ENCODE measurements around the gene CENPL. TPM values are rescaled to one million over a fixed set of nuclear protein-coding genes. Genes with fewer than 3 reads are reported as not detected.

CENPL gene
- total and polyA plus RNA-seq, 9 of the 15 experiments (the other 6 are each of a cell fraction or from before 2014, with no cell fraction given): 33.0 to 52.7 (median 39.7) TPM

GRCh38 chr1:173868266-173869020, 43.8 kb upstream of the CENPL start, which contains the start of gene ZBTB37 (continued):
- TF ChIP-seq CBX3 (IDR thresholded peaks at IDR 0.05; ENCODE audit: borderline replicate concordance in 1 of 2, low read length in 2 of 2) (no peak; a peak in 1 of 3 replicates), ZNF584 (CRISPR knock-in tag; IDR thresholded peaks at IDR 0.05; ENCODE audit: low read depth) (no peak; the same call in 1 of the 2 replicates), GTF2A2 (tag; IDR thresholded peaks at IDR 0.05) (no peak), CTCFL (IDR thresholded peaks at IDR 0.05; ENCODE audit: borderline replicate concordance, insufficient read depth, low read depth, low read length, poor library complexity, severe bottlenecking) (no peak), NEUROD1 (IDR thresholded peaks at IDR 0.05; ENCODE audit: borderline replicate concordance, low read depth, low read length, partially characterized antibody) (peak; percentile 45), PHB2 (IDR thresholded peaks at IDR 0.05; ENCODE audit: low read depth) (no peak), ZNF707 (CRISPR knock-in tag; conservative IDR thresholded peaks at IDR 0.05) (no peak), NFATC3 (IDR thresholded peaks at IDR 0.05) (no peak), PHTF2 (CRISPR knock-in tag; IDR thresholded peaks at IDR 0.05) (no peak), MCM2 (IDR thresholded peaks at IDR 0.05; ENCODE audit: low read depth) (no peak), ZSCAN29 (IDR thresholded peaks at IDR 0.05) (peak; percentile 75; the same call in 1 of the 2 replicates), ZNF232 (CRISPR knock-in tag; IDR thresholded peaks at IDR 0.05) (0 out of 2 replicates have a peak, but pooled peaks have one; percentile 41), HDAC2 (IDR thresholded peaks at IDR 0.05) (peak; percentile 63), UBTF (IDR thresholded peaks at IDR 0.05; ENCODE audit: borderline replicate concordance in 1 of 2, low read depth in 2 of 2, low read length in 2 of 2) (no peak), E2F4 (CRISPR knock-in tag; IDR thresholded peaks at IDR 0.05; ENCODE audit: low read depth) (no peak), SIN3A (IDR thresholded peaks at IDR 0.05; ENCODE audit: borderline replicate concordance in 2 of 2, control insufficient read depth in 1 of 2, low read depth in 2 of 2, low read length in 2 of 2) (peak in 1 of 2 experiments; percentile 84; a peak in 3 of 4 replicates), MAFK (IDR thresholded peaks at IDR 0.05; ENCODE audit: low read length) (no peak), POLR2H (tag; IDR thresholded peaks at IDR 0.05; ENCODE audit: low read depth) (no peak), ZFP1 (CRISPR knock-in tag; IDR thresholded peaks at IDR 0.05) (no peak), ZNF398 (CRISPR knock-in tag; IDR thresholded peaks at IDR 0.05) (no peak)
